Measurements from ENCODE around the gene P2RX3.

The P2RX3 gene

GRCh38 chr11:57324886-57325734 is 13.0 kb upstream of the P2RX3 start, which contains the start of gene TNKS1BP1:
TSS of gene TNKS1BP1 (minus strand) at chr11:57324952. CDS start at chr11:57321885, 3,067 bp downstream.
- H3K9me3 ChIP-seq (ENCODE audit: insufficient read depth, low read depth, low read length), result no peaks in the 10 kb centered on the region
- WGBS (ENCODE audit: extremely low coverage, insufficient coverage, insufficient read length), result no CpG with 5 or more reads among the region's 61 CpGs

GRCh38 chr11:57325735-57326048 is 12.5 kb upstream of the P2RX3 start:
- peak in 1 of 2 donors; percentile 45 for DNase-seq
- peak overlapping the region; percentile 6 for H3K18ac ChIP-seq (ENCODE audit: low read length)
- H2BK12ac ChIP-seq (ENCODE audit: low read length), result no peak overlapping the region
- H2AK5ac ChIP-seq (ENCODE audit: low read length), result peak overlapping the region; percentile 27
- peak overlapping the region; percentile 89 for H3K27ac ChIP-seq (ENCODE audit: low read depth, low read length)
- WGBS (ENCODE audit: extremely low coverage, insufficient coverage, insufficient read length), result no CpG with 5 or more reads among the region's 6 CpGs
- peak overlapping the region; percentile 51 for H3K4me2 ChIP-seq (ENCODE audit: low read length)
- no peak overlapping the region for H3K4me3 ChIP-seq (ENCODE audit: low read depth, low read length)
- H3K4me1 ChIP-seq (ENCODE audit: control insufficient read depth in 1 of 2, insufficient read depth in 2 of 2, low read length in 2 of 2), result peaks cover 22 to 31% of the 10 kb centered on the region in 2 experiments
- peak overlapping the region; percentile 64 for H4K91ac ChIP-seq (ENCODE audit: low read depth, low read length)
- peaks cover 28% of the 10 kb centered on the region for H3K79me1 ChIP-seq (ENCODE audit: low read length)
- peaks cover 19% of the 10 kb centered on the region for H3K79me2 ChIP-seq (ENCODE audit: control insufficient read depth, insufficient read depth, low read length, poor library complexity)
- peak overlapping the region; percentile 81 for H2BK5ac ChIP-seq (ENCODE audit: low read depth, low read length, poor library complexity)
- peak overlapping the region; percentile 2 for H2AFZ ChIP-seq (ENCODE audit: insufficient read depth, low read length, poor library complexity)
- H3K14ac ChIP-seq (ENCODE audit: low read length), result peak overlapping the region; percentile 69
- H3K9me3 ChIP-seq (ENCODE audit: insufficient read depth, low read depth, low read length), result no peaks in the 10 kb centered on the region
- H4K8ac ChIP-seq (ENCODE audit: low read depth, low read length), result peak overlapping the region; percentile 83
- no peak overlapping the region for H3K4ac ChIP-seq (ENCODE audit: low read depth, low read length)
- no peaks in the 10 kb centered on the region for H3K27me3 ChIP-seq (ENCODE audit: insufficient read depth, low read length)
- no peak overlapping the region for H3K23ac ChIP-seq (ENCODE audit: low read length)
- H3K36me3 ChIP-seq (ENCODE audit: control insufficient read depth in 1 of 2, insufficient read depth in 2 of 2, low read length in 2 of 2), result peaks cover 34 to 45% of the 10 kb centered on the region in 2 experiments
- no peak overlapping the region for H3K9ac ChIP-seq (ENCODE audit: low read length)
- H2BK120ac ChIP-seq (ENCODE audit: insufficient read depth, low read length, poor library complexity), result peak overlapping the region; percentile 9
- peak overlapping the region; percentile 15 for H4K12ac ChIP-seq (ENCODE audit: low read depth, low read length)

More at GRCh38 chr11:57324886-57325734, 13.0 kb upstream of the P2RX3 start, which contains the start of gene TNKS1BP1:
- Histone ChIP-seq H4K91ac (ENCODE audit: low read depth, low read length) (peak within 1 kb of the TSS; percentile 82), H3K23ac (ENCODE audit: low read length) (peak within 1 kb of the TSS; percentile 38), H4K8ac (ENCODE audit: low read depth, low read length) (peak within 1 kb of the TSS; percentile 83), H3K4ac (ENCODE audit: low read depth, low read length) (peak within 1 kb of the TSS; percentile 76), H3K27me3 (ENCODE audit: insufficient read depth, low read length) (no peaks in the 10 kb centered on the region), H3K14ac (ENCODE audit: low read length) (peak within 1 kb of the TSS; percentile 81), H3K4me2 (ENCODE audit: low read length) (peak within 1 kb of the TSS; percentile 90), H4K12ac (ENCODE audit: low read depth, low read length) (peak within 1 kb of the TSS; percentile 47), H3K36me3 (ENCODE audit: control insufficient read depth in 1 of 2, insufficient read depth in 2 of 2, low read length in 2 of 2) (peaks cover 34 to 45% of the 10 kb centered on the region in 2 experiments), H2BK120ac (ENCODE audit: insufficient read depth, low read length, poor library complexity) (peak within 1 kb of the TSS; percentile 97), H3K79me2 (ENCODE audit: control insufficient read depth, insufficient read depth, low read length, poor library complexity) (peaks cover 23% of the 10 kb centered on the region), H3K4me3 (ENCODE audit: low read depth, low read length) (peak within 1 kb of the TSS; percentile 89), H3K4me1 (ENCODE audit: control insufficient read depth in 1 of 2, insufficient read depth in 2 of 2, low read length in 2 of 2) (peaks cover 24 to 35% of the 10 kb centered on the region in 2 experiments), H2BK12ac (ENCODE audit: low read length) (peak within 1 kb of the TSS; percentile 41), H2AFZ (ENCODE audit: insufficient read depth, low read length, poor library complexity) (peak within 1 kb of the TSS; percentile 42), H3K27ac (ENCODE audit: low read depth, low read length) (peak within 1 kb of the TSS; percentile 92), H2AK5ac (ENCODE audit: low read length) (peak within 1 kb of the TSS; percentile 27), H2BK5ac (ENCODE audit: low read depth, low read length, poor library complexity) (peak within 1 kb of the TSS; percentile 89), H3K79me1 (ENCODE audit: low read length) (peaks cover 28% of the 10 kb centered on the region), H3K18ac (ENCODE audit: low read length) (peak within 1 kb of the TSS; percentile 81), H3K9ac (ENCODE audit: low read length) (peak within 1 kb of the TSS; percentile 93)
- DNase-seq, result peak; percentile 91 to 95

GRCh38 chr11:57327721-57328120 is 10.4 kb upstream of the P2RX3 start:
- Histone ChIP-seq H2BK5ac (ENCODE audit: low read depth, low read length, poor library complexity) (no peak overlapping the region), H3K4me3 (ENCODE audit: low read depth, low read length) (no peak overlapping the region), H3K36me3 (ENCODE audit: control insufficient read depth in 1 of 2, insufficient read depth in 2 of 2, low read length in 2 of 2) (peaks cover 49 to 62% of the 10 kb centered on the region in 2 experiments), H3K4me2 (ENCODE audit: low read length) (no peak overlapping the region), H3K9ac (ENCODE audit: low read length) (no peak overlapping the region), H2AFZ (ENCODE audit: insufficient read depth, low read length, poor library complexity) (no peak overlapping the region), H3K79me1 (ENCODE audit: low read length) (peaks cover 20% of the 10 kb centered on the region), H2AK5ac (ENCODE audit: low read length) (no peak overlapping the region), H3K4me1 (ENCODE audit: control insufficient read depth in 1 of 2, insufficient read depth in 2 of 2, low read length in 2 of 2) (peaks cover 16 to 18% of the 10 kb centered on the region in 2 experiments), H4K12ac (ENCODE audit: low read depth, low read length) (no peak overlapping the region), H4K91ac (ENCODE audit: low read depth, low read length) (no peak overlapping the region), H4K8ac (ENCODE audit: low read depth, low read length) (no peak overlapping the region), H3K18ac (ENCODE audit: low read length) (no peak overlapping the region), H3K14ac (ENCODE audit: low read length) (no peak overlapping the region), H2BK120ac (ENCODE audit: insufficient read depth, low read length, poor library complexity) (no peak overlapping the region), H3K27me3 (ENCODE audit: insufficient read depth, low read length) (no peaks in the 10 kb centered on the region), H3K9me3 (ENCODE audit: insufficient read depth, low read depth, low read length) (peaks cover under 1% of the 10 kb centered on the region), H3K23ac (ENCODE audit: low read length) (no peak overlapping the region), H3K27ac (ENCODE audit: low read depth, low read length) (no peak overlapping the region), H3K79me2 (ENCODE audit: control insufficient read depth, insufficient read depth, low read length, poor library complexity) (peaks cover 12% of the 10 kb centered on the region), H3K4ac (ENCODE audit: low read depth, low read length) (no peak overlapping the region), H2BK12ac (ENCODE audit: low read length) (no peak overlapping the region)
- no CpG with 5 or more reads among the region's 5 CpGs for WGBS (ENCODE audit: extremely low coverage, insufficient coverage, insufficient read length)
- no peak for DNase-seq

- Histone ChIP-seq H3K9me3 (ENCODE audit: insufficient read depth, low read depth, low read length) (peaks cover 3% of the 10 kb centered on the region), H3K79me2 (ENCODE audit: control insufficient read depth, insufficient read depth, low read length, poor library complexity) (peaks cover 6% of the 10 kb centered on the region), H3K79me1 (ENCODE audit: low read length) (peaks cover 6% of the 10 kb centered on the region), H3K18ac (ENCODE audit: low read length) (no peak overlapping the region), H4K12ac (ENCODE audit: low read depth, low read length) (no peak overlapping the region), H3K23ac (ENCODE audit: low read length) (no peak overlapping the region), H4K8ac (ENCODE audit: low read depth, low read length) (no peak overlapping the region), H2AK5ac (ENCODE audit: low read length) (no peak overlapping the region), H3K27ac (ENCODE audit: low read depth, low read length) (no peak overlapping the region), H2BK120ac (ENCODE audit: insufficient read depth, low read length, poor library complexity) (no peak overlapping the region), H2BK5ac (ENCODE audit: low read depth, low read length, poor library complexity) (no peak overlapping the region), H2AFZ (ENCODE audit: insufficient read depth, low read length, poor library complexity) (no peak overlapping the region), H2BK12ac (ENCODE audit: low read length) (no peak overlapping the region), H3K14ac (ENCODE audit: low read length) (no peak overlapping the region), H3K4me1 (ENCODE audit: control insufficient read depth in 1 of 2, insufficient read depth in 2 of 2, low read length in 2 of 2) (peaks cover 14 to 16% of the 10 kb centered on the region in 2 experiments), H3K9ac (ENCODE audit: low read length) (no peak overlapping the region), H3K27me3 (ENCODE audit: insufficient read depth, low read length) (no peaks in the 10 kb centered on the region), H3K4me3 (ENCODE audit: low read depth, low read length) (no peak overlapping the region), H3K4ac (ENCODE audit: low read depth, low read length) (no peak overlapping the region), H4K91ac (ENCODE audit: low read depth, low read length) (no peak overlapping the region), H3K36me3 (ENCODE audit: control insufficient read depth in 1 of 2, insufficient read depth in 2 of 2, low read length in 2 of 2) (peaks cover 58 to 78% of the 10 kb centered on the region in 2 experiments), H3K4me2 (ENCODE audit: low read length) (no peak overlapping the region)
- WGBS (ENCODE audit: extremely low coverage, insufficient coverage, insufficient read length), result no CpG with 5 or more reads among the region's 9 CpGs
- no peak for DNase-seq
Observed at GRCh38 chr11:57330029-57330428, 8.1 kb upstream of the P2RX3 start.
